Aorta (tissue), 5 donors: ENCODE results near the gene PPP2R2D. TPM values are rescaled to one million over a fixed set of nuclear protein-coding genes. Genes with fewer than 3 reads are reported as not detected.

Experiments
- ATAC-seq: fragments of 200-7000 bp; cut with Tn5 transposase; one replicate; pipeline ENCODE4 v1.9.1; 2022; ENCODE audit warnings: moderate library complexity; ENCODE audit not compliant: low FRiP score
- DNase-seq, 2 donors: peaks; one replicate each; pipeline ENCODE4 v3.0.0-alpha.2; 2020
- H3K27ac ChIP-seq, 2 donors: one replicate each; pipeline ENCODE4 v1.5.1; 2013; ENCODE audit warnings: low read length in 2 of 2, mild to moderate bottlenecking in 2 of 2, moderate library complexity in 2 of 2, control low read depth in 1 of 2, inconsistent platforms in 1 of 2, low read depth in 1 of 2
- H3K27me3 ChIP-seq, 2 donors: one replicate each; pipeline ENCODE4 v1.6.1; 2013; ENCODE audit warnings: control low read depth in 1 of 2, low read length in 1 of 2, mild to moderate bottlenecking in 1 of 2, moderate library complexity in 1 of 2; ENCODE audit not compliant: insufficient read depth in 2 of 2, control insufficient read depth in 1 of 2
- H3K36me3 ChIP-seq, 2 donors: one replicate each; pipeline ENCODE4 v1.6.1; 2013; ENCODE audit warnings: control low read depth in 1 of 2, low read length in 1 of 2, mild to moderate bottlenecking in 1 of 2; ENCODE audit not compliant: insufficient read depth in 2 of 2, control insufficient read depth in 1 of 2
- H3K4me1 ChIP-seq, 2 donors: one replicate each; pipeline ENCODE4 v1.6.1; 2013; ENCODE audit warnings: low read length in 2 of 2, control low read depth in 1 of 2, mild to moderate bottlenecking in 1 of 2, moderate library complexity in 1 of 2; ENCODE audit not compliant: insufficient read depth in 2 of 2, control insufficient read depth in 1 of 2
- H3K4me3 ChIP-seq, 2 donors: one replicate each; pipeline ENCODE4 v1.5.1; 2013; ENCODE audit warnings: low read length in 2 of 2, control low read depth in 1 of 2, mild to moderate bottlenecking in 1 of 2
- H3K9me3 ChIP-seq: one replicate; pipeline ENCODE4 v1.6.1; 2013; ENCODE audit warnings: mild to moderate bottlenecking, low read length; ENCODE audit not compliant: control insufficient read depth
- WGBS, 2 donors: extraction: QIAGEN DNeasy Blood & Tissue Kit; methylation state at CpG; one replicate each; pipeline ENCODE4 v1.1.7; 2013; 5-methylcytosine and 5-hydroxymethylcytosine counted together
- intact Hi-C, 2 donors: fragments of 100-400 bp; cut with DNase I; formaldehyde crosslinking; loops; one replicate each; pipeline versions ENCODE4 v1.14.2 to v1.15.0; 2022
- polyA plus RNA-seq, 2 donors: library from polyadenylated mRNA; stranded (reverse); fragments of 200-250 nt; gene quantifications; one replicate each; pipeline ENCODE4 v1.2.3, GENCODE V29; 2013
- total RNA-seq, 2 donors: library from RNA; stranded (reverse); fragmentation: NEBNext Ultra II Directional; extraction: Animal tissue kit (Norgen Biotek cat#: 25700); gene quantifications; one replicate each; pipeline ENCODE4 v1.2.1, GENCODE V29; 2021
- donor health status: healthy with polysubstance abuse.
- donor health status: Bipolar disorder and iron deficiency.
- donor health status: DM: no; HTN: no; CAD: no.
- donor health status: DM: no; HTN: no; CAD: no.
- donor health status: DM: yes; HTN: yes; CAD: no.

Gene PPP2R2D
- total and polyA plus RNA-seq, 4 donors: 14.0 to 29.4 (median 26.1) TPM

DNA sequence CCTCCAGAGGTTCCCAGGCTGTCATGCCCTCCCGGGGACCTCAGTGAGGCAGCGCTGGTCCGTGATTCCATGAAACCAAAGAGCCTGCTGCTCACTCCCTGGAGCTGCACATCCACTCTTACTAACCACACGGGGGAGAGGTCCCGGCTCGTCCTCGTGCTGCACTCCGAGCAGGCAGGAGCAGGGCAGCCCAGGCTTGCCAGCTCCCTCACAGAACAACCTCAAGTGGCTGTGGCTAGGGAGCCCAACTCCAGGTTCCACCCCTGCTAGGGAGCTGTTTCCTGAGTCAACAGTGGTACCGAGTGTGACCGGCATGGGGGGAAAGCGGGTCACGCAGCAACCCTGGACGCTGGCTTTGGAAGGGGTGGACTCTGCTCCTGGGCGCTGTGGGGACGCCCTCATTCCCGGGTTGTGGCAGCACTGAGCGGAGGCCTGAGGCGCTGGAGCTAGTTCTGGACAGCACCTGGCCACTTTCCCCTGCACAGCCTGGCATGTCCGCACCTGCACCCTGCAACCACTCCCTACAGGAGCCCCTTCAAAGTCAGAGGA, 27.9 kb upstream of the PPP2R2D start:
- DNase-seq (peak in 1 of 2 donors; percentile 51), ATAC-seq (no peak)
- Histone ChIP-seq H3K4me1 (no peaks in the 10 kb centered on the region), H3K9me3 (no peaks in the 10 kb centered on the region), H3K27ac (no peak overlapping the region), H3K4me3 (no peak overlapping the region), H3K27me3 (no peaks in the 10 kb centered on the region), H3K36me3 (no peaks in the 10 kb centered on the region)
- intact Hi-C loops: no loop called here
- WGBS, 2 donors: 64% methylated on average over 19 of the region's 19 CpGs

- Histone ChIP-seq H3K27ac (no peak overlapping the region), H3K4me3 (no peak overlapping the region), H3K9me3 (no peaks in the 10 kb centered on the region), H3K36me3 (no peaks in the 10 kb centered on the region), H3K27me3 (no peaks in the 10 kb centered on the region), H3K4me1 (no peaks in the 10 kb centered on the region)
- WGBS, 2 donors: 1 to 5% methylated on average over 17 of the region's 17 CpGs
- intact Hi-C loops: no loop called here
- DNase-seq: peak; percentile 75 to 87
- ATAC-seq: peak; percentile 58
Measured at GRCh38 chr10:131874991-131875451, 25.8 kb upstream of the PPP2R2D start.

GRCh38 chr10:131875501-131875900, 25.3 kb upstream of the PPP2R2D start:
- Histone ChIP-seq H3K4me1 (no peaks in the 10 kb centered on the region), H3K27me3 (no peaks in the 10 kb centered on the region), H3K9me3 (no peaks in the 10 kb centered on the region), H3K4me3 (no peak overlapping the region), H3K27ac (no peak overlapping the region), H3K36me3 (no peaks in the 10 kb centered on the region)
- peak in 1 of 2 donors; percentile 69 for DNase-seq
- ATAC-seq: no peak
- intact Hi-C loops: no loop called here
- WGBS, 2 donors: 61 to 70% methylated on average over 10 of the region's 10 CpGs

DNA sequence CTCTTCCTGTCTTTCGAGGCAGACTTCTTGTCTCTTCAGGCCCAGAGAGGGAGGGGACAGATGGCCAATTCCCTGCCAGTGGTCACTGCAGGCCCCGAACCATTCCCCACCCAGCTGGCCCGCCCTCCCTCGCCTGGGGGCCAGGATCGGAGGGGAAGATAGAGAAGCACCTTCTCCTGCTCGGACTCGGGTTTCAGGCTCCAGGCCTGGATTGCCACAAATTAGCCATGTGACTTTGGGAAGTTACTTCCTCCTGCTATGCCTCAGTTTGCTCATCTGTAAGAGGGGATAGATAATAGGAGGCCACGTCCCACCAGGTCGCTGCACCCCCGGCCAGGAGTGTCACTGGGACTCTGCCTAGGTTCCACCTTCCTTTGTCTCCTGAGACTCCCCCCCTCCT, 24.8 kb upstream of the PPP2R2D start:
- no peaks in the 10 kb centered on the region for H3K4me1 ChIP-seq
- H3K4me3 ChIP-seq: no peak overlapping the region
- WGBS, 2 donors: 69 to 75% methylated on average over 10 of the region's 10 CpGs
- ATAC-seq (no peak), DNase-seq (peak in 1 of 2 donors; percentile 36)
- H3K27me3 ChIP-seq: no peaks in the 10 kb centered on the region
- intact Hi-C loops: no loop called here
- no peaks in the 10 kb centered on the region for H3K9me3 ChIP-seq
- H3K36me3 ChIP-seq: no peaks in the 10 kb centered on the region
- H3K27ac ChIP-seq: no peak overlapping the region

DNA sequence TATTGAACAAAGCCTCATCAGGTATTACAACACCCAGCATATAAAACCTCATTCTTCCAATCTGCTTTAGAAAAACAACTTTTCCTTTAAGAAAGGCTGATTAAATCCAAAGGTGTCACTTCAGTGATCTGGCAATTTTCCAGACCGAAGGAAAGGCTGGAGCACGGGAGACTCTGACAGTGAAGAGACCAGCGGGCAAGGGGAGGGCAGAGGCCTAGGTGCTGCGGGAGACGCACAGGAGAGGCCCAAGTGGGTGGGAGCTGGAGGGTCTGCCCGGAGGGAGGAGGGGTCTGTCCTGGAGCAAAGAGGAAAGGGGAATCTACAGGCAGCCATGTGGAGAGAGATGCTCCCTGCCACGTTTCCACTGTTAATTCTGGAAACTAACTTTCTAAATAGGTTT, 24.3 kb upstream of the PPP2R2D start:
- intact Hi-C loops: no loop called here
- Histone ChIP-seq H3K27me3 (no peaks in the 10 kb centered on the region), H3K27ac (no peak overlapping the region)

GRCh38 chr10:131880016-131880590, 20.7 kb upstream of the PPP2R2D start:
- no peaks in the 10 kb centered on the region for H3K27me3 ChIP-seq
- no peak overlapping the region for H3K4me3 ChIP-seq
- H3K9me3 ChIP-seq: no peaks in the 10 kb centered on the region
- intact Hi-C loops: no loop called here
- DNase-seq: peak in 1 of 2 donors; percentile 47
- H3K36me3 ChIP-seq: no peaks in the 10 kb centered on the region
- no peaks in the 10 kb centered on the region for H3K4me1 ChIP-seq
- WGBS, 2 donors: 81 to 82% methylated on average over 13 of the region's 13 CpGs
- peak; percentile 47 for ATAC-seq
- no peak overlapping the region for H3K27ac ChIP-seq

More for the DNA sequence above, 24.3 kb upstream of the PPP2R2D start:
- H3K4me1 ChIP-seq: no peaks in the 10 kb centered on the region
- no peak overlapping the region for H3K4me3 ChIP-seq
- H3K36me3 ChIP-seq: no peaks in the 10 kb centered on the region
- WGBS, 2 donors: 40 to 49% methylated on average over 7 of the region's 7 CpGs
- ATAC-seq: no peak
- H3K9me3 ChIP-seq: no peaks in the 10 kb centered on the region
- peak in 1 of 2 donors; percentile 43 for DNase-seq

DNA sequence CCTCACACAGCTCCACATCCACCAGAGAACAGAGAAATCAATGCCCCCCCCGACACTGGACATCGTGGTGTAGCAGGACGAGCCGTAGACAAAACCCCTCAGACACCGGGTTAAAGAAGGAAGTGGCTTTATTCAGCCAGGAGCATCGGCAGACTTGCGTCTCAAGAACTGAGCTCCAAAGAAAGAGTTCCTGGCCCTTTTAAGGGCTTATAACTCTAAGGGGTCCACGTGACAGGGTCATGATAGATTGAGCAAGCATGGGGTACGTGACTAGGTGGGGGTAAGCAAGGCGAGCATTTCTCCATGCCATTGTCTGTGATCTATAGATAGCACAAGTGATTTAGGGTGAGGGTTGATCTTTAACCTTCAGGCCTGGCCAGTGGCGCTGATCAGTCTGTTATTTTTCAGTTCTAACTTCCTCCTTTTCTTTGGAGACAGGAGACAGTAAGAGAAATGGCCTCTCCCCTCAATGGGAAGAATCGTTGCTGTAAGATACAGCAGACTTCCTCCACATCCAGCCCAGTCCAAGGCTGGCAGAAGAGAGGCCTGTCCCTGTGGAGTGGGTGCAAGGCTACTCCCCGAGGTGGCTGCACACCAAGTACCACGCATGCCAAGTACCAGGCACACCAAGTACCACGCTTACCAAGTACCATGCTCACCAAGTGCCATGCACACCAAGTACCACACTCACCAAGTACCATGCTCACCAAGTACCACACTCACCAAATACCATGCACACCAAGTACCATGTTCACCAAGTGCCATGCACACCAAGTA, 19.5 kb upstream of the PPP2R2D start:
- intact Hi-C loops: no loop called here
- DNase-seq: peak in 1 of 2 donors; percentile 38

GRCh38 chr10:131882151-131882550, 18.7 kb upstream of the PPP2R2D start:
- Histone ChIP-seq H3K4me1 (no peaks in the 10 kb centered on the region), H3K27ac (no peak overlapping the region), H3K36me3 (no peaks in the 10 kb centered on the region), H3K9me3 (no peaks in the 10 kb centered on the region), H3K27me3 (no peaks in the 10 kb centered on the region), H3K4me3 (no peak overlapping the region)
- DNase-seq: peak in 1 of 2 donors; percentile 63
- WGBS, 2 donors: 89 to 90% methylated on average over 8 of the region's 8 CpGs
- no peak for ATAC-seq
- intact Hi-C loops: loop anchor here in 1 of 2 donors (2.0 kb wide), 1 partner anchor 141 kb away; no protein-coding TSS in a partner anchor

More for the DNA sequence above, 19.5 kb upstream of the PPP2R2D start:
- ATAC-seq: no peak
- no peaks in the 10 kb centered on the region for H3K4me1 ChIP-seq
- no peaks in the 10 kb centered on the region for H3K27me3 ChIP-seq
- H3K27ac ChIP-seq: no peak overlapping the region
- 84% methylated on average over 15 of the region's 15 CpGs for WGBS, 2 donors
- H3K36me3 ChIP-seq: no peaks in the 10 kb centered on the region
- H3K9me3 ChIP-seq: no peaks in the 10 kb centered on the region
- no peak overlapping the region for H3K4me3 ChIP-seq
